Iris pigment epithelial cell (primary cell): ENCODE measurements around the gene OR51G1.
"Not testable (repeated sequence)": the region's sequence is repeated elsewhere in the genome, so short reads cannot be mapped to it uniquely, and the experiment has no call there.

Experiments
- DNase-seq: peaks from one replicate; pipeline ENCODE4 v3.0.0-alpha.2; 2011; ENCODE audit warnings: low read depth

Gene OR51G1

GRCh38 chr11:4924239-4924638 is at the start of gene OR51G1:
OR51G1 (minus strand) TSS chr11:4924339; CDS start chr11:4924339, 0 bp downstream.
- no peak for DNase-seq

GRCh38 chr11:4962816-4963215 is 38.7 kb upstream of the OR51G1 start:
- no peak for DNase-seq

GRCh38 chr11:4960877-4961276 is 36.7 kb upstream of the OR51G1 start:
- DNase-seq = no peak

GRCh38 chr11:4957396-4957795 is 33.3 kb upstream of the OR51G1 start:
- DNase-seq = no peak

DNA sequence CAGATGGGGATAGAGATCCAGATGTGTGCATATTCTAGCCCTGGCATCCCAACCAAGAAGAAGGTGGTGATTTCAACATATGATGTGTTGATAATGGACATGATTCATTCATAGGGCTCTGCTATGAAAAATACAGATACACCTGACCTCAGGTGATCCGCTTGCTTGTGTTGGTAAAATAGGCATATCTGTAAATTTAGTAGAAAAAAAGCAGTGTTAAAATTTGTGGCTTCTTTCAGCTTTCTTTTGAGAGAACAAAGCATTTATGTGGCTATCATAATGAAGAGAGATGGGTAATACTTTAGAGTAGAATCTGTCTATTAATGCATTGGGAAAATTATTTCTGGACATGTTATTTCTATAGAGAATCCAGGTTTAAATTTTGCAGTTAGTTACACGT is 31.5 kb upstream of the OR51G1 start, which contains the start of gene OR51A2:
OR51A2 (minus strand) TSS at position 101 of the 400 bp plus-strand sequence; CDS start at position 101, 0 bp downstream.
- not testable (repeated sequence) for DNase-seq

- no peak for DNase-seq
These were observed 23.4 kb upstream of the OR51G1 start, which contains the start of gene OR51A4 for GRCh38 chr11:4947505-4947904. OR51A4 (minus strand) TSS chr11:4947605; CDS start chr11:4947100, 505 bp downstream.

- no peak for DNase-seq
These were observed 12.6 kb upstream of the OR51G1 start for GRCh38 chr11:4936745-4937144.

GRCh38 chr11:4932751-4933150 is 8.6 kb upstream of the OR51G1 start:
- no peak for DNase-seq

DNA sequence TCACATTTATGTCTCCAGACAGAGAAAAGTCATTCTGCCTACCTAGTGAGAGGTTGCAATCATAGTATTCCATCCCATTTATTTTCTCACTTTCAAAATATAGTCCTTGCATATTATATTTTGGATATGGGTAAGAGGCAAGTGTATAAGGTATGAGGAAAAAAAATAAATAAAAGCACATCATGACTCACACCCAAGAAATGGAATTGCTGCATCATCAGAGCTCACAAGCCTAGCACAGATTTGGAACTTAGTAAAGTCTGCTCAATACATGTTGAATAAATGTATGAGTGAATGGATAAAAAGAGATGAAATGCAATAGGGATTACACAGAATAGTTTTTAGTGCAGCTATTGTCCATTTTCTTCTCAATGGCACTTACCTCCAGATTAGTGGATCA is 2.5 kb upstream of the OR51G1 start:
- DNase-seq = peak; percentile 24

DNA sequence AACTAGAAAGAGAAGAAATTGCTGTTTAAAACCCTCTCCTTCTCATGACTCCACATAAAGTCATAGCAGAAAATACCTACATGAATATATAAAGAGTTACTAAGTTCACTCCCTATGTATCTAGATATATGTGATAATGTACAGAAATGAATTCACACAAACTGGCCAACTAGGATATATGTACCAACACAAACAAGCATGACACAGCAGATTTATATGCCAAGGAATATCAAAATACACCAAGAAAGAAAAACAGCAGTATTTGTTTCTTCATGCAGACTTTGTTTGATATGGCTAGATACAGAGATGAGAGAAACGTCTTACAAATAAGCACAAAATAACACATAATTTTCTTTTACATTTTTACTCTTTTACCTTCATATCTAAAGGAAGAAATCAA is 1.8 kb downstream of the OR51G1 start:
- no peak for DNase-seq

DNA sequence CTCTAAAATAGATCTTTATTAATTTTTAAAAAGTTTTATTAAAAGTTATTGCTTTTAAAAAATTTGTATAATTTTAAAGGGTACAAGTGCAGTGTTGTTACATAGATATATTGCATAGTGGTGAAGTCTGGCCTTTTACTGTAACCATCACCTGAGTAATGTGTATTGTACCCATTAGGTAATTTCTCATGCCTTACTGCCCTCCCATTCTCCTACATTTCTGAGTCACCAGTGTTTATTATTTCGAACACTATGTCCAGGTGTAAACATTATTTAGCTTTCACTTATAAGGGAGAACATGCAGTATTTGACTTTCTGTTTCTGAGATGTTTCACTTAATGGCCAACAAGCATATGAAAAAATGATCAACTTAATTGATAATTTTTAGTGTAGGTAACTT is 2.3 kb downstream of the OR51G1 start:
- DNase-seq = no peak

DNA sequence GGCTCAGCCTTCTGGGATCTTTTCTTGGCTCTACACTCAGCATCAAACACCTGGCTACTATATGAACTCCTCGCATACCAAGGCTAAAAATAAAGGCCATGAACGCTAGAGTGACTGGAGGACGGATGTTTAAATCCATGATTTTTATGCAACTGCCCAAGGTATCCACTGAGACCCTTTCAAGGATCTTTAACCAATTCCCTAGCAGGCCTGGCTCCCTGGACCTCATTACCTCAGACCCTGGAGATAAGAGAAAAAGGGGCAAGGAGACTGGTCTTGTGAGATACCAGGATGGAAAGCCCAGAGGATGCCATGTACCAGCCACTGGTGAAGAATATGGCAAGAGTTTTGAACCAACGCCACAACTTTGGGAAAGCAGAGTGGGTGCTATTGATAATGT is 4.9 kb downstream of the OR51G1 start, which contains the start of gene OR51G2:
OR51G2 (minus strand) TSS at position 101 of the 400 bp plus-strand sequence. CDS start 3,687 bp downstream, outside the sequence.
- DNase-seq = no peak

DNA sequence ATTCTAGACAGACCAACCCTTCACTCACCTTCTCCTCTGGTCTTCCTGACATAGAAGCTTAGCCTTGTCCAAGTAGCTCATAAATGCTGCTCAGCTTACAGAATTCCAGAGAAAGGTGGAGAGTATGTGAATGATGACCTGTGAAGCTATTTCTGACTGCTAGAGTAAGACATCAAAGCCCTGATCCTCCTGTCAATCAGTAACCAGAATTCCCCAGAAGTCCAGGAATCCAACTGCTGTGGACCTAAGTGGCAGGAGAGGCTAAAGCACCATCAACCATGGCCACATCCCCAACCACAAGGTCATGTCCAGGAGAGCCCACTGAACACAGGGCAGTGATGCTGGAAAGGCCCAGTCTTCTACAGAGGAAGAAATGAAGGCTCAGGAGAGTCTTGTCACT is 7.6 kb downstream of the OR51G1 start:
- no peak for DNase-seq

DNA sequence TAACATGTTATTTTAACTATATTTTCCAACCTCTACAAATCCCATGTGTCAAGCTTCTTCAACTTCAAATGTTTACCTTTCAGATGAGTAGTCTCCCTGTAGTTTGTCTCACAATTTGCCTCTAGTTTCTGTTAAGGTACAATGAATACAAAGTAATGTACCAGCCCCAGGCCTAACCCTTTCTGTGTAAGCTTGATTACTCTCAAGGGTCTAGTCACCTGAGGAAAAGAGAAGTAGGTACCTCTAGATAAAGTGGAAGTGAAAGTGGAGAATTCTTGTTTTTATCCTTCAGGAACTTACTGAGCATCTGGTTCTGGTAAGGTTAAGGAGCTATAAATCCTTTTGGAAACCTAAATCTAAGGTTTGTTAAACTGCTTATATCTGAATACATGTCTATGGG is 20.7 kb downstream of the OR51G1 start, which contains the start of gene OR51A7:
OR51A7 (plus strand) TSS at position 300 of the 400 bp plus-strand sequence. CDS start 3,587 bp downstream, outside the sequence.
- DNase-seq = no peak

GRCh38 chr11:4891996-4892640 is 32.0 kb downstream of the OR51G1 start:
- peak; percentile 89 for DNase-seq

- peak; percentile 22 for DNase-seq
These were observed 33.9 kb downstream of the OR51G1 start for GRCh38 chr11:4890279-4890678.

- peak; percentile 14 for DNase-seq
These were observed 36.5 kb downstream of the OR51G1 start for GRCh38 chr11:4887591-4887990.

DNA sequence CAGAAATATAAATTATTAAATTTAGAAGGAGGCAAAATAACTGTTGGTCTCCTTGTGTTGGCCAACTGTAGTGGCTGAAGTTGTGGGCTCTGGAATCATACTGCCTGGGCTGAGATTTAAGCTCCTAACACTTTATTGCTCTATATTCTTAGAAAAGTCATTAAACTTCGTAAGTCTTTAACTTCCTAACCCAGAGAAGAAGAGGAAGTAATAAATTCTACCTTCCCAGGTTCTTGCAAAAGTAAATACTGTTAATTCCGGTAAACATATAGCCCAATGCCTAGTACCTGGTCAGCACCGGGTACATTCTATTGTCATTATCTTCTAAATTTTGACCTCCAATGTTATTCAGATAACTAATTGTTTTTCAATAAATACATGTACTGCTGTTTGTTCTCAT is 38.0 kb downstream of the OR51G1 start:
- DNase-seq = no peak

- DNase-seq = peak; percentile 9
These were observed 39.8 kb downstream of the OR51G1 start for GRCh38 chr11:4884361-4884760.

GRCh38 chr11:4882543-4882942 is 41.6 kb downstream of the OR51G1 start:
- no peak for DNase-seq

DNA sequence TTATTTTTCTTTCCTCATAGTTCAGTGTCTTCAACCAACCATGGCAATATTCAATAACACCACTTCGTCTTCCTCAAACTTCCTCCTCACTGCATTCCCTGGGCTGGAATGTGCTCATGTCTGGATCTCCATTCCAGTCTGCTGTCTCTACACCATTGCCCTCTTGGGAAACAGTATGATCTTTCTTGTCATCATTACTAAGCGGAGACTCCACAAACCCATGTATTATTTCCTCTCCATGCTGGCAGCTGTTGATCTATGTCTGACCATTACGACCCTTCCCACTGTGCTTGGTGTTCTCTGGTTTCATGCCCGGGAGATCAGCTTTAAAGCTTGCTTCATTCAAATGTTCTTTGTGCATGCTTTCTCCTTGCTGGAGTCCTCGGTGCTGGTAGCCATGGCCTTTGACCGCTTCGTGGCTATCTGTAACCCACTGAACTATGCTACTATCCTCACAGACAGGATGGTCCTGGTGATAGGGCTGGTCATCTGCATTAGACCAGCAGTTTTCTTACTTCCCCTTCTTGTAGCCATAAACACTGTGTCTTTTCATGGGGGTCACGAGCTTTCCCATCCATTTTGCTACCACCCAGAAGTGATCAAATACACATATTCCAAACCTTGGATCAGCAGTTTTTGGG is 42.2 kb downstream of the OR51G1 start, which contains the start of gene OR51T1:
OR51T1 (plus strand) TSS at position 41 of the 641 bp plus-strand sequence; CDS start at position 41, 0 bp downstream.
- peak; percentile 36 for DNase-seq

- DNase-seq = no peak
These were observed 43.0 kb downstream of the OR51G1 start for GRCh38 chr11:4881188-4881587.
